GM12891 (cell line): ENCODE results near the gene UGT1A4.

Experiments
- POLR2A ChIP-seq: IDR thresholded peaks from 2 replicates; pipeline ENCODE4 v1.6.1; 2011; ENCODE audit warnings: low read depth, low read length, control low read depth
- POLR2AphosphoS5 ChIP-seq: IDR thresholded peaks from 2 replicates; pipeline ENCODE4 v1.6.1; 2011; ENCODE audit warnings: low read depth, low read length, control low read depth
- POU2F2 ChIP-seq: IDR thresholded peaks from 2 replicates; pipeline ENCODE4 v1.6.1; 2011; ENCODE audit warnings: low read depth, mild to moderate bottlenecking, control low read depth, low read length, moderate library complexity
- TAF1 ChIP-seq: IDR thresholded peaks from 2 replicates; pipeline ENCODE4 v1.6.1; 2011; ENCODE audit warnings: low read depth, low read length, control low read depth

GRCh38 chr2:233674314-233674713 lies 44.2 kb upstream of the UGT1A4 start:
- TF ChIP-seq POLR2A (no peak), TAF1 (no peak), POLR2AphosphoS5 (no peak), POU2F2 (no peak)
